ENCODE data around the gene SH2B3.

The SH2B3 gene

GRCh38 chr12:111409780-111410430 is 4.2 kb downstream of the SH2B3 start:
- no peak for FAIRE-seq

- no peak for FAIRE-seq
These were observed 4.9 kb downstream of the SH2B3 start for GRCh38 chr12:111410431-111411184.

DNA sequence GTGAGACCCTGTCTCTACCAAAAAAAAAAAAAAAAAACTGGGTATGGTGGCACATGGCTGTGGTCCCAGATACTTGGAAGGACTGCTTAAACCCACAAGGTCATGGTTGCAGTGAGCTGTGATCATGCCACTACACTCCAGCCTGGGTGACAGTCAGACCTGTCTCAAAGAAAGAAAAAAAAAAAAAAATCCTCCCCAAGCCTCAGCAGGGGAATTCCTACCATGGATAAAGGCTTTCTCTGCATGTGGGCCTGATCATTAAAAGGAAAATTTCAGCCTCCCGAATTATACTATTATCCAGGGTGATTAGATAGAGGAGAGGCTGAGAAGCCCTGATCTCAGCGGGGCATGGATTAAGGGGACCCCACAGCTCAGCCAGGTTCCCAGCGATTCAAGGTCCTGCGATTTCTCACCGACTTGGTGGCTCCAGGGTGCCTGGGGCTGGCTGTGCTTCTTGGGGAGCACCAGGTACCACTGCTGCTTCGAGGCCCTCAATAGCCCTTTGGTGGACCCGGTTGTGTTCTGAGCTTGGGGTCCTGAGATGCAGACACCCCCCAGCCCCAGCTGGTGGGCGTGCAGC is 5.6 kb downstream of the SH2B3 start:
- FAIRE-seq, result no peak

- FAIRE-seq, result no peak
These were observed 6.5 kb downstream of the SH2B3 start for GRCh38 chr12:111412007-111412829.

- FAIRE-seq, result no peak
These were observed 7.2 kb downstream of the SH2B3 start for GRCh38 chr12:111412830-111413441.

DNA sequence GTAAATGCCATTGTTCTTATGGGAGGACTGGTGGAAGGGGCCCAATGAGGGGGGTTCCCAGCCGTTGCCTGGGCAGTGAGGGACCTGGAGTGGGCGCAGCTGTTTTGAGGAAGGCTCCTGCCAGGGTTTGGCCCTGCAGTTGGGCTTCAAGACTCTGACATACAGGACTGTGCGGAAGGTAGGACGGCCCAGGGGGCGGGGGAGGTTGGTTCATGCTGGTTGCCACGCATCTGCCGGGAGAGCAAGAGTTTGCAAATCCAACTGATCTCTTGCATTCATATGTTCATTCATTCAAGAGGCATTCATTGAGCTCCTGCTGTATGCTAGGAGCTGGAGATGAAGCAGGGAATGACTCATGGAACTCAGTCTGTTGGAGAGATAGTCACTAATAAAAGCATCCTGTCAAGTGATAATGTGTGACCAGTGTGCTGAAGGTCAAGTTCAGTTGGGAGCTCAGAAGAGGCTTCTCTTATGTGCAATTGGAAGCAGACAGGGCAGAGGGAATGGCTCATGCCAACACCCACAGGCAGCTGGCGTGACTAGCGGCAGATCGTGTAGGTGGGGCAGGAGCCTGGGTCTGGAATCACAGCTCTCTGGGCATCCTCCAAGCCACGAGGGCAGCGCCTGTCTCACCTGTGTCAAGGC is 7.8 kb downstream of the SH2B3 start:
- no peak for FAIRE-seq

- no peak for FAIRE-seq
These were observed 9.1 kb downstream of the SH2B3 start for GRCh38 chr12:111414711-111415252.

- FAIRE-seq, result no peak
These were observed 11.6 kb downstream of the SH2B3 start for GRCh38 chr12:111417290-111417689.

GRCh38 chr12:111417784-111418593 is 12.3 kb downstream of the SH2B3 start:
- FAIRE-seq, result no peak

- no peak for FAIRE-seq
These were observed 12.8 kb downstream of the SH2B3 start for GRCh38 chr12:111418594-111418880.

DNA sequence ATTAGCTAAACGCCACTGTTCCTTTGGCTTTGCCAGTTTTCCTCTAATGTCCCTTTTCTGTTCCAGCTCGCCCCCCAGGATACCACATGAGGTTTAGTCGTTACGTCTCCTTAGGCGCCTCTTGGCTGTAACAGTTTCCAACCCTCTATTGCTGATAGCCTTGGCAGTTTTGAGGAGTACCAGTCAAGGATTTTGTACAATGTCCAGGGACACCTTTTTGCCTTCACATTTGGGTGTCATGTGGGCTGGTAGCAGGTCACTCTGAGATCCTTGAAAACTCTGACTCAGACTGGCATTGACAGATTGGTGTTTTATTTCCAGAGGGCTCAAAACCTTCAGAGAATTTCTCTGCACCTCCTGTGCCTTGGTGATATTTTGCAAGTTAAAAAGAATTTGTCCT is 14.1 kb downstream of the SH2B3 start:
- FAIRE-seq, result no peak

- FAIRE-seq, result no peak
These were observed 14.8 kb downstream of the SH2B3 start for GRCh38 chr12:111420494-111420893.

DNA sequence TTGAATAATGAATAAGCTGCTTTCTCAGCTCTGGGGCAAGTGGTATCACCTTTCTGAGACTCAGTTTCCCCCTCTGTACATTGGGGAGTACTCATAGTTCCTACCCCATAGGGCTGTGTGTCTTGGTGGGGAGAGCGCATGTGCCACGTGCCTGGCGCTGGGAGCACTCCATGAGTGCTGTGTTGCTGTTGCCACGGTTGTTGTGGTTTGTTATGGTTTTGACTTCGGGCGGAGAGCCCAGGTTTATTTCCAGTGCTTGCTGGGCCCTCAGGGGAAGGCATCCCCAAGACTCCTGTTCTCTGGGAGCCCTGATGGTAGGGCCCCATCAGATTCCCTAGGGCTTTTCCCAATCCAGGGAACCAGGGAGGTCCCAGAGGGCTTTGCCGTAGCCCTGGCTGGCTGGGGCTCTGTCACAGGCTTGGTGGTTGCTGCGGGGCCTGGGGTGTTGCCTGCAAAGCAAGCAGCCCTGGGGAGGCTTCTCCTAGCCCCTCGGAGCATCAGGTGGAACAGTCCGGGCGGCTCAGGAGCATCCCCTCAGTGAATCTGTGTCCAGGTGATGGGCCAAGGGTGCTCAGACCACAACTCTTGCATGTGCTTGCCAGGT is 18.6 kb downstream of the SH2B3 start:
- no peak for FAIRE-seq

DNA sequence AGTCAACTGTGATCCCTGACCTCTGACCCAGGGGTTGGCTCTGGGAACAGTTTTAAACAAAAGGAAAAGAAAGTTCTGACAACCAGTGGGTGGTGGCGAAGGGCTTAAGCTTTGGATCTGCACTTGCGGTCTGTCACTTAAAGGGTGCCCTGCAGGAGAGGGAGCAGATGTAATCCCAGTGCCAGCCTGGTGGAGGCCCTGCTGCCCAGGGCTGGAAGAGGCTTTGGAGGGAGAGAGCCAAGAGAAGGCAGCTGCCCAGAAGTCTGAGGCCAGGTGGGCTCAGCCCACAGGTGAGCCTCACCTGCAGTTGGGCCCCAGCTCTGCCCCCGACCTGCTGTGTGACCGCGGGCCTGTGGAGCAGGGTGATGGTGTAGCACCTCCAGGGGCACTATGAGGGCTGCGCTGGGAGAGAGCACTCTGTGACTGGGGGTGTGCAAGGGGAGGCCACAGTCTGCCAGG is 19.1 kb downstream of the SH2B3 start:
- FAIRE-seq, result no peak

- no peak for FAIRE-seq
These were observed 19.9 kb downstream of the SH2B3 start for GRCh38 chr12:111425655-111426054.

DNA sequence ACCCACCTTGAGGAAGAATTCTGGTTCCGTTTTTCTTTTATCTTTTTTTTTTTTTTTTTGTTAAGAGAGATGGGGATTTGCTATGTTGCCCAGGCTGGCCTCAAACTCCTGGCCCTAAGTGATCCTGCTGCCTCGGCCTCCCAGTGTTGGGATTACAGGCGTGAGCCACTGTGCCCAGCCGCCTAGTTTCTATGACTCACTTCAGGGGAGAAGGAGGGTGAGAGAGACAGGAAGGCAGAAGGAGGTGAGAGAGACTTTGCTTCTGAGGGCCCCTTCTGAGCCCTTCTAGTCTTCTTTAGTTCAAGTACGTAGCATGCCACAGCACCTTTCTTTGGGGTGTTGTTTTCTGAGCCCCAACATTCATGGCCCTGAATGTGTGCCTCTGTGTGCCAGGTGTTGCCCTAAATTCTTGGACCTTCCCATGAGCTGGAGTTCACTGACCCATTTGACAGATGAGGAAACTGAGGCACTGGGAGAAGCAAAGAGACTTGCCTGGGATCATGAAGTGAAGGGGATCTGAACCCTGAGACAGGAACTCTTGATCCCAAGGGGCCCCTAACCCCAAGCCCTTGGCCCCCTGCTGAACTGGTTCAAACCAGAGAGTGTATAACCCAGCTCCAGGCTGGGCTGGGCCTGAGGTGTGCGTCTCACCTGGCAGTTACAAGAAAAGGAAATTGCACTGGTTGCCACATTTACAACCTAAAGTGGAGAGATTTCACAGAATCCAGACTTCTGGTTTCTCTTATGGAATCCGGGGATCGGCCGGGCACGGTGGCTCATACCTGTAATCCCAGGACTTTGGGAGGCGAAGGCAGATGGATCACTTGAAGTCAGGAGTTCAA is 20.8 kb downstream of the SH2B3 start:
- no peak for FAIRE-seq

GRCh38 chr12:111427417-111428074 is 21.8 kb downstream of the SH2B3 start:
- FAIRE-seq, result no peak

DNA sequence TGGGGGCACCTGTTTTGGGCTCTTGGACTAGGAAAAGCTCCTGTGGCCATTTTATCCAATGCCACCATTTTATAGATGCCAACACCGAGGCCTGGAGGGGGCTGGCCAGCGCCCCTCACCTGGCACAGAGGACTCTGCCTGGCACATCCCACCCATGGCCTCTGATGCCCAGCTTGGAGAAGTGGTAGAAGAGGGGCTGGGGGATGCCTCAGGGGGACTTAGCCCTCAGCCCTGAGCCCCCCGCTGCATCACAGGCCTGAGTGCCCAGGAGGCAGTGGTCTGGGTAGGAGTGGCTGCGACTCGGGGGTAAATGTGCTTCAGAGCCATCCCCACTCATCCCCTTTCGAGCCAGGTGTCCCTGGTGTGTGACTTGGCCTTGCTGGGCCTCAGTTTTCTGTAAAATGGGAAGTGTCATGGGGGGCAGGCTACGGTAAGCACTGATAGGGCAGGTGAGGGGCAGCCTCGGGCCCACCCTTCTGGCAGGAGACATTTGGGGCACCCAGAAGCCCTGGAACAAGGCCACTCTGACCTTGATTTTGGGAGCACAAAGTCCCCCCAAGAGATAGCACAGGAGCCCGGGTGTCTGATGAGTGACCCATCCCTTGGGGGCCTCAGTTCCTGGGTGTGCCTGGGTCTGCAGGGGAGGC is 22.5 kb downstream of the SH2B3 start:
- no peak for FAIRE-seq

DNA sequence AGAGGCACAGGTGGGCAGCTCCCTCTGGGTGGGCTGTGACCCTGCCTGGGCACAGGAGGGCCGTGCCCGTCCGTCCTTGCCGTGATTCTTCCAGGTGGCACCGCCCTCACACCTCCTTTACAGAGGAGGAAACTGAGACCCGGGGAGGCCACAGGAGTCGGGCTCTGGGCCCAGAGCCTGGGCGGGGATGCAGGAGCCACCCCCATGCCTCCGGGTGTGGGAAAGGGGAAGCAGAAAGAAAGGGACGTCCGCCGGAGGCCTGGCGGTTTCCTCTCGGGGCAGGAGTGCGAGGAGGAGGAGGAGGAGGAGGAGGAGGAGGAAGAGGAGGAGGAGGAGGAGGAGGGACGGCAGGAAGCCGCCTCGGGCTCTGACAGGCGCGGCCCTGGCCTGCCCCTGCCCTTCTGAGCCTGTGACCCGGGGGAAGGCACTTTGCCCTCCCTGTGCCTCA is 23.0 kb downstream of the SH2B3 start:
- no peak for FAIRE-seq

All from islet of Langerhans (tissue), 1 donor.